ENCODE results near the gene CDH13.

Gene CDH13

GRCh38 chr16:83627996-83628395 lies 1001.2 kb downstream of the CDH13 start:
- Histone ChIP-seq H3K9me2 (replicated peaks; ENCODE audit: insufficient read depth, low read length) (no peaks in the 10 kb centered on the region), H2AFZ (ENCODE audit: low read length) (no peak overlapping the region), H3K36me3 (replicated peaks; ENCODE audit: insufficient read depth, low read length) (no peaks in the 10 kb centered on the region), H3K9ac (ENCODE audit: low read length) (no peak overlapping the region), H3K79me2 (ENCODE audit: low read length) (no peaks in the 10 kb centered on the region), H3K27me3 (replicated peaks; ENCODE audit: insufficient read depth, low read length) (no peaks in the 10 kb centered on the region), H3K4me1 (ENCODE audit: low read length) (no peaks in the 10 kb centered on the region), H3K4me2 (ENCODE audit: low read depth, low read length) (no peak overlapping the region), H3F3A (ENCODE audit: insufficient read depth, low read length) (no peaks in the 10 kb centered on the region), H3K4me3 (ENCODE audit: low read length) (no peak overlapping the region), H3K27ac (ENCODE audit: low read length) (no peak overlapping the region), H4K20me1 (ENCODE audit: insufficient read depth, low read length) (no peaks in the 10 kb centered on the region), H3K9me3 (replicated peaks; ENCODE audit: insufficient read depth, low read length) (no peaks in the 10 kb centered on the region)
- TF ChIP-seq EZH2phosphoT487 (IDR thresholded peaks at IDR 0.05; ENCODE audit: low read length) (no peak), EZH2 (optimal IDR thresholded peaks at IDR 0.05; ENCODE audit: low read depth, low read length) (no peak), CTCF (IDR thresholded peaks at IDR 0.05; ENCODE audit: low read length) (no peak)
- DNase-seq, result no peak

GRCh38 chr16:83629426-83629825 lies 1002.7 kb downstream of the CDH13 start:
- Histone ChIP-seq H3K4me1 (ENCODE audit: low read length) (no peaks in the 10 kb centered on the region), H3K9me2 (replicated peaks; ENCODE audit: insufficient read depth, low read length) (no peaks in the 10 kb centered on the region), H3K27me3 (replicated peaks; ENCODE audit: insufficient read depth, low read length) (no peaks in the 10 kb centered on the region), H4K20me1 (ENCODE audit: insufficient read depth, low read length) (no peaks in the 10 kb centered on the region), H3K36me3 (replicated peaks; ENCODE audit: insufficient read depth, low read length) (no peaks in the 10 kb centered on the region), H3K79me2 (ENCODE audit: low read length) (no peaks in the 10 kb centered on the region), H2AFZ (ENCODE audit: low read length) (no peak overlapping the region), H3K9me3 (replicated peaks; ENCODE audit: insufficient read depth, low read length) (no peaks in the 10 kb centered on the region), H3F3A (ENCODE audit: insufficient read depth, low read length) (no peaks in the 10 kb centered on the region), H3K4me3 (ENCODE audit: low read length) (no peak overlapping the region), H3K27ac (ENCODE audit: low read length) (no peak overlapping the region), H3K4me2 (ENCODE audit: low read depth, low read length) (no peak overlapping the region), H3K9ac (ENCODE audit: low read length) (no peak overlapping the region)
- TF ChIP-seq EZH2 (optimal IDR thresholded peaks at IDR 0.05; ENCODE audit: low read depth, low read length), result no peak
- TF ChIP-seq CTCF (IDR thresholded peaks at IDR 0.05; ENCODE audit: low read length), result no peak
- TF ChIP-seq EZH2phosphoT487 (IDR thresholded peaks at IDR 0.05; ENCODE audit: low read length), result no peak
- DNase-seq, result no peak

- no peaks in the 10 kb centered on the region for H4K20me1 ChIP-seq (ENCODE audit: insufficient read depth, low read length)
- H3K27ac ChIP-seq (ENCODE audit: low read length), result no peak overlapping the region
- no peak for TF ChIP-seq CTCF (IDR thresholded peaks at IDR 0.05; ENCODE audit: low read length)
- no peak for TF ChIP-seq EZH2 (optimal IDR thresholded peaks at IDR 0.05; ENCODE audit: low read depth, low read length)
- no peak for TF ChIP-seq EZH2phosphoT487 (IDR thresholded peaks at IDR 0.05; ENCODE audit: low read length)
- no peaks in the 10 kb centered on the region for H3K79me2 ChIP-seq (ENCODE audit: low read length)
- H3K4me3 ChIP-seq (ENCODE audit: low read length), result no peak overlapping the region
- no peak overlapping the region for H3K4me2 ChIP-seq (ENCODE audit: low read depth, low read length)
- no peaks in the 10 kb centered on the region for H3K27me3 ChIP-seq (replicated peaks; ENCODE audit: insufficient read depth, low read length)
- no peaks in the 10 kb centered on the region for H3K9me3 ChIP-seq (replicated peaks; ENCODE audit: insufficient read depth, low read length)
- no peak for DNase-seq
- no peaks in the 10 kb centered on the region for H3K9me2 ChIP-seq (replicated peaks; ENCODE audit: insufficient read depth, low read length)
- H3K4me1 ChIP-seq (ENCODE audit: low read length), result no peaks in the 10 kb centered on the region
- H2AFZ ChIP-seq (ENCODE audit: low read length), result no peak overlapping the region
- H3K9ac ChIP-seq (ENCODE audit: low read length), result no peak overlapping the region
- no peaks in the 10 kb centered on the region for H3F3A ChIP-seq (ENCODE audit: insufficient read depth, low read length)
- H3K36me3 ChIP-seq (replicated peaks; ENCODE audit: insufficient read depth, low read length), result no peaks in the 10 kb centered on the region
These were observed 1003.1 kb downstream of the CDH13 start for GRCh38 chr16:83629836-83630235.
